C4-2B (cell line): ENCODE data around the gene GDF10.

Source experiments
- H3K27ac ChIP-seq: fragments of 450-650 bp; 2 replicates; pipeline ENCODE4 v1.5.1; 2017
- CTCF ChIP-seq: fragments of 450-650 bp; conservative IDR thresholded peaks from 2 replicates; pipeline ENCODE4 v1.5.1; 2017; ENCODE audit warnings: mild to moderate bottlenecking
- ZFX ChIP-seq: fragments of 450-650 bp; IDR thresholded peaks from 2 replicates; pipeline ENCODE4 v1.6.1; 2017

GDF10 gene

GRCh38 chr10:47288236-47288635 is 11.8 kb upstream of the GDF10 start:
- H3K27ac ChIP-seq, result no peak overlapping the region
- TF ChIP-seq CTCF (no peak), ZFX (no peak)

GRCh38 chr10:47288916-47289495 is 11.0 kb upstream of the GDF10 start:
- no peak overlapping the region for H3K27ac ChIP-seq
- TF ChIP-seq CTCF, result no peak
- no peak for TF ChIP-seq ZFX

- no peak overlapping the region for H3K27ac ChIP-seq
- no peak for TF ChIP-seq CTCF
- no peak for TF ChIP-seq ZFX
Measured at GRCh38 chr10:47289921-47290320, 10.1 kb upstream of the GDF10 start.

- TF ChIP-seq CTCF, result no peak
- no peak for TF ChIP-seq ZFX
- H3K27ac ChIP-seq, result no peak overlapping the region
Measured at GRCh38 chr10:47290338-47290737, 9.7 kb upstream of the GDF10 start.

- no peak overlapping the region for H3K27ac ChIP-seq
- TF ChIP-seq ZFX (no peak), CTCF (no peak)
Measured at GRCh38 chr10:47291682-47292081, 8.3 kb upstream of the GDF10 start.

GRCh38 chr10:47294057-47294456 is 5.9 kb upstream of the GDF10 start:
- TF ChIP-seq ZFX (no peak), CTCF (no peak)

GRCh38 chr10:47294501-47294900 is 5.5 kb upstream of the GDF10 start:
- no peak overlapping the region for H3K27ac ChIP-seq
- no peak for TF ChIP-seq ZFX
- no peak for TF ChIP-seq CTCF

More at GRCh38 chr10:47294057-47294456, 5.9 kb upstream of the GDF10 start:
- H3K27ac ChIP-seq, result no peak overlapping the region
